Measurements from ENCODE around the gene FUT8. TPM values are rescaled to one million over a fixed set of nuclear protein-coding genes. Genes with fewer than 3 reads are reported as not detected.

Gene FUT8
- total and polyA plus RNA-seq, 7 donors: 3.2 to 8.6 (median 5.5) TPM

DNA sequence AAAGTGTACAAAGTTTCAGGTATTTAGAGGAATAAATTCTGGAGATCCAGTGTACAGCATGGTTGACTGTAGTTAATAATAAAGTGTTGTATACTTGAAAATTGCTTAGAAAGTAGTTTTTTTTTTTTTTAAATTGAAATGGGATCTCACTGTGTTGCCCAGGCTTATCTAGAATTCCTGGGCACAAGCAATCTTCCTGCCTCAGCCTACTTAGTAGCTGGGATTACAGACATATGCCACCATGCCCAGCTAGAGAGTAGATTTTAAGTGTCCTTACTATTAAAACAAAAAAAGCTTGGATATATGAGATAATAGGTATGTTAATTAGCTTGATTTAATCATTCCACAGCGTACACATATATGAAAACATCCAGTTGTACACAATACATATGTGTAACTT, 27.7 kb downstream of the FUT8 start:
- TF ChIP-seq, protein P1, sequence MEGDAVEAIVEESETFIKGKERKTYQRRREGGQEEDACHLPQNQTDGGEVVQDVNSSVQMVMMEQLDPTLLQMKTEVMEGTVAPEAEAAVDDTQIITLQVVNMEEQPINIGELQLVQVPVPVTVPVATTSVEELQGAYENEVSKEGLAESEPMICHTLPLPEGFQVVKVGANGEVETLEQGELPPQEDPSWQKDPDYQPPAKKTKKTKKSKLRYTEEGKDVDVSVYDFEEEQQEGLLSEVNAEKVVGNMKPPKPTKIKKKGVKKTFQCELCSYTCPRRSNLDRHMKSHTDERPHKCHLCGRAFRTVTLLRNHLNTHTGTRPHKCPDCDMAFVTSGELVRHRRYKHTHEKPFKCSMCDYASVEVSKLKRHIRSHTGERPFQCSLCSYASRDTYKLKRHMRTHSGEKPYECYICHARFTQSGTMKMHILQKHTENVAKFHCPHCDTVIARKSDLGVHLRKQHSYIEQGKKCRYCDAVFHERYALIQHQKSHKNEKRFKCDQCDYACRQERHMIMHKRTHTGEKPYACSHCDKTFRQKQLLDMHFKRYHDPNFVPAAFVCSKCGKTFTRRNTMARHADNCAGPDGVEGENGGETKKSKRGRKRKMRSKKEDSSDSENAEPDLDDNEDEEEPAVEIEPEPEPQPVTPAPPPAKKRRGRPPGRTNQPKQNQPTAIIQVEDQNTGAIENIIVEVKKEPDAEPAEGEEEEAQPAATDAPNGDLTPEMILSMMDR (IDR thresholded peaks at IDR 0.05): no peak
- no peaks in the 10 kb centered on the region for H3K36me3 ChIP-seq (ENCODE audit: insufficient read depth in 1 of 2, low read depth in 1 of 2)
- no peaks in the 10 kb centered on the region for H3K27me3 ChIP-seq (ENCODE audit: insufficient read depth in 3 of 3, low read length in 2 of 3)
- H3K4me3 ChIP-seq: no peak overlapping the region
- 95 to 98% (median 96%) methylated on average over 1 of the region's 1 CpG for WGBS, 3 donors
- intact Hi-C loops (cut with DNase I): no loop called here
- DNase-seq (no peak), ATAC-seq (no peak)
- no peaks in the 10 kb centered on the region for H3K9me3 ChIP-seq
- no peak overlapping the region for H3K27ac ChIP-seq
- no peaks in the 10 kb centered on the region for H3K4me1 ChIP-seq

DNA sequence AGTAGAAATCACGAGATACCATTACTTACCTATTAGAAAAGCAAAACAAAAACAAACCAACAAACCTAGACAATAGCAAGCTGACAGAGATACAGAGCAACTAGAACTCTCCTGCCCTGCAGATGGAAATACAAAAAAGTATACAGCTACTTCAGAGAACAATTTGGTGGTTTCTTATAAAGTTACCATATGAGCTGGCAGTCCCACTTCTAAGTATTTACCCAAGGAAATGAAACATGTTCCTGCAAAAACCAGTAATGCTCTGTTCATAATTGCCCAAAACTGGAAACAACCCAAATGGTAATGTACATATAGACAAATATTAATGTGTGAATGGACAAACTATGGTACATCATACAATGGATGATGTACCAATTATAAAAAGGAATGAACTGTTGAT, 31.7 kb downstream of the FUT8 start:
- Histone ChIP-seq H3K9me3 (no peaks in the 10 kb centered on the region), H3K27me3 (ENCODE audit: insufficient read depth in 3 of 3, low read length in 2 of 3) (no peaks in the 10 kb centered on the region), H3K4me1 (no peaks in the 10 kb centered on the region), H3K27ac (no peak overlapping the region), H3K4me3 (no peak overlapping the region), H3K36me3 (ENCODE audit: insufficient read depth in 1 of 2, low read depth in 1 of 2) (no peaks in the 10 kb centered on the region)
- ATAC-seq (no peak), DNase-seq (no peak)
- intact Hi-C loops (cut with DNase I): no loop called here
- TF ChIP-seq, protein P1 (IDR thresholded peaks at IDR 0.05): no peak
- WGBS, 3 donors: 93 to 98% (median 94%) methylated on average over 1 of the region's 1 CpG

DNA sequence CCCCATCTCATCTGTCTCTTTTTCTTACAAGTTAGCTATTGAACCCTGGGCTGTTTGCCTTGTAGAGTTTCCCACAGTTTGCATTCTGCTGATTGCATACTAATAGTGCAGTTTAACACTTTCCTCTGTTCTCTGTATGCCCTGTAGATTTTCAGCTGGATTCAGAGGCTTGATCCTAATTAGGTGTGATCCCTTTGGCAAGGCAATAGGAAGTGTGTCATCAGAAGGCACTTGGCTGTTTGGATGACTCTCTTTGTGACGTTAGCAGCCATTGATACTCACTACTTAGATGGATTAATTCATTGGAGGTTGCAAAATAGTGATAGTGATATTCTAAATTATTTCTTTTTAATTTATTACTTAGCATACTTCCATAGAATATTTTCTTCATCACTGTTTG, 33.6 kb downstream of the FUT8 start:
- H3K4me1 ChIP-seq: no peaks in the 10 kb centered on the region
- no peak overlapping the region for H3K4me3 ChIP-seq
- H3K27ac ChIP-seq: no peak overlapping the region
- ATAC-seq (no peak), DNase-seq (no peak)
- H3K27me3 ChIP-seq (ENCODE audit: insufficient read depth in 3 of 3, low read length in 2 of 3): no peaks in the 10 kb centered on the region
- H3K9me3 ChIP-seq: no peaks in the 10 kb centered on the region
- WGBS, 3 donors: 23 to 30% (median 25%) methylated on average over 1 of the region's 1 CpG
- intact Hi-C loops (cut with DNase I): no loop called here
- H3K36me3 ChIP-seq (ENCODE audit: insufficient read depth in 1 of 2, low read depth in 1 of 2): no peaks in the 10 kb centered on the region
- TF ChIP-seq, protein P1 (IDR thresholded peaks at IDR 0.05): no peak

DNA sequence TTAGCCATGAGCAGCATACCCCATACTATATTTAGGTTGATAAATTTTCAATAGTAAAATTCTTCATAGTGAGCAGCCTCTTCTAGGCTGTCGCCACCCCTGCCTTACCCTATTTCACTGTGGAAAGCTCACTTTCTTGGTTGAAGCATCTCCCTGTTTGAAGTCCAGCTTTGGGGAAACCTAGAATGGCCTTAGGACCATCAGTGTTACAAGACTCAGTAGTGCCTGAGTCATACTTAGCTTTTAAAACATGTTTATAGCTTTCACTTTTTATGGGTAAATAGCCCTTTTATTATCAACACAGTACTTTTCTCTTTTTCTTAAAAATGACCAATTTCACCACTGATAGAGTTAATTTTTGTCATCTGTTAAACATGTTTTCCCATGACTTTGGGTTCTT, 37.1 kb downstream of the FUT8 start:
- DNase-seq (no peak), ATAC-seq (no peak)
- TF ChIP-seq, protein P1 (IDR thresholded peaks at IDR 0.05): no peak
- 97 to 100% (median 98%) methylated on average over 1 of the region's 1 CpG for WGBS, 3 donors
- Histone ChIP-seq H3K4me1 (no peaks in the 10 kb centered on the region), H3K36me3 (ENCODE audit: insufficient read depth in 1 of 2, low read depth in 1 of 2) (no peaks in the 10 kb centered on the region), H3K4me3 (no peak overlapping the region), H3K27ac (no peak overlapping the region), H3K9me3 (no peaks in the 10 kb centered on the region), H3K27me3 (ENCODE audit: insufficient read depth in 3 of 3, low read length in 2 of 3) (no peaks in the 10 kb centered on the region)
- intact Hi-C loops (cut with DNase I): no loop called here

DNA sequence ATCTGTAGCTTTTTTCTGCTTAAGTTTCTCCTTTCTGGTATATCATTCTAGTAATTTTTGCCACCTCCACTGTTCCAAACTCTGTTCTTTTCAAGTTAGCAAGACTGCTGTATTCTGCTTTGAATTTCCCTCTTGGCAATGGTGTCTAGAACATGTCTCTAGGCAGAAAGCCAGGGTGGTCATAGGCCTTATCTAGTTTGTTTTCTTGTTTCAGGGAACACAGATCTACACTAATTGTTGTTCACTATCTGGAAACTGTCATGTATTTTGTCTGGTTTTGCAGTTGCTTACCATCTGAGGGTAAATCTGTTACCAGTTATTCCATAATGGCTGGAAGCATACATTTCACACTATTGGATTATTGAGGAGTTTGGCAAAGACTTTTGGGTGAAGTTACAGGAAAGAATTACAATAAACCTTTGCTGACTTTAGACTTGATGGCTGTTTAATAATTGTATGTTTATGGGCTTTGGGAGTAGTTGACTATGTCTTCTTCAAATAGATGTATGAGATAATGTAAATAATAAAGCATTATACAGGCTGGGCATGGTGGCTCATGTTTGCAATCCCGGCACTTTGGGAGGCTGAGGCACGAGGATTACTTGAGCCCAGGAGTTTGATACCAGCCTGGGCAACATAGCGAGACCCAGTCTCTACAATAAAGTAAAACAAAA, 41.4 kb downstream of the FUT8 start:
- H3K27ac ChIP-seq: no peak overlapping the region
- H3K9me3 ChIP-seq: no peaks in the 10 kb centered on the region
- WGBS, 3 donors: 96 to 97% (median 96%) methylated on average over 3 of the region's 3 CpGs
- DNase-seq: no peak
- no peak overlapping the region for H3K4me3 ChIP-seq
- intact Hi-C loops (cut with DNase I): no loop called here
- no peaks in the 10 kb centered on the region for H3K36me3 ChIP-seq (ENCODE audit: insufficient read depth in 1 of 2, low read depth in 1 of 2)
- ATAC-seq: no peak
- TF ChIP-seq, protein P1 (IDR thresholded peaks at IDR 0.05): no peak
- no peaks in the 10 kb centered on the region for H3K4me1 ChIP-seq
- no peaks in the 10 kb centered on the region for H3K27me3 ChIP-seq (ENCODE audit: insufficient read depth in 3 of 3, low read length in 2 of 3)
